ENCODE data around the gene TMEM255B.

GRCh38 chr13:113802090-113802531 lies 43.1 kb downstream of the TMEM255B start:
- TF ChIP-seq, protein P1, sequence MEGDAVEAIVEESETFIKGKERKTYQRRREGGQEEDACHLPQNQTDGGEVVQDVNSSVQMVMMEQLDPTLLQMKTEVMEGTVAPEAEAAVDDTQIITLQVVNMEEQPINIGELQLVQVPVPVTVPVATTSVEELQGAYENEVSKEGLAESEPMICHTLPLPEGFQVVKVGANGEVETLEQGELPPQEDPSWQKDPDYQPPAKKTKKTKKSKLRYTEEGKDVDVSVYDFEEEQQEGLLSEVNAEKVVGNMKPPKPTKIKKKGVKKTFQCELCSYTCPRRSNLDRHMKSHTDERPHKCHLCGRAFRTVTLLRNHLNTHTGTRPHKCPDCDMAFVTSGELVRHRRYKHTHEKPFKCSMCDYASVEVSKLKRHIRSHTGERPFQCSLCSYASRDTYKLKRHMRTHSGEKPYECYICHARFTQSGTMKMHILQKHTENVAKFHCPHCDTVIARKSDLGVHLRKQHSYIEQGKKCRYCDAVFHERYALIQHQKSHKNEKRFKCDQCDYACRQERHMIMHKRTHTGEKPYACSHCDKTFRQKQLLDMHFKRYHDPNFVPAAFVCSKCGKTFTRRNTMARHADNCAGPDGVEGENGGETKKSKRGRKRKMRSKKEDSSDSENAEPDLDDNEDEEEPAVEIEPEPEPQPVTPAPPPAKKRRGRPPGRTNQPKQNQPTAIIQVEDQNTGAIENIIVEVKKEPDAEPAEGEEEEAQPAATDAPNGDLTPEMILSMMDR (IDR thresholded peaks at IDR 0.05; ENCODE audit: low read length), result no peak
- TF ChIP-seq EZH2 (optimal IDR thresholded peaks at IDR 0.05; ENCODE audit: low read depth, low read length), result no peak
